WTC11 (cell line): ENCODE data around the gene CPNE2. TPM values are rescaled to one million over a fixed set of nuclear protein-coding genes. Genes with fewer than 3 reads are reported as not detected.
A peak's percentile ranks its signal among the peaks of the same experiment; 100 is the strongest.

Experiments
- ATAC-seq: fragments of 200-7000 bp; cut with Tn5 transposase; 2 replicates; pipeline ENCODE4 v1.10.0; 2021; ENCODE audit warnings: mild to moderate bottlenecking, moderate library complexity
- CTCF ChIA-PET: fragments of 300-600 bp; sonication (Branson Sonifier 250); formaldehyde crosslinking; loops from one replicate; lab custom pipeline; 2021; ENCODE audit warnings: antibody characterized with exemption; lab: Charles Lee
- POLR2A ChIA-PET: fragments of 350-600 bp; sonication (Branson Sonifier 250); formaldehyde crosslinking; loops from one replicate; lab custom pipeline; 2021; ENCODE audit warnings: antibody characterized with exemption; lab: Charles Lee
- DNase-seq: peaks from one replicate; pipeline ENCODE4 v3.0.0; 2021; ENCODE audit warnings: low spot score
- H3K27ac Mint-ChIP-seq: 2 replicates; pipeline ENCODE4 v1.8.0; 2021; ENCODE audit warnings: mixed read lengths
- H3K27me3 Mint-ChIP-seq: 2 replicates; pipeline ENCODE4 v1.8.0; 2021; ENCODE audit warnings: low read depth, mild to moderate bottlenecking, moderate library complexity, mixed read lengths
- H3K36me3 Mint-ChIP-seq: 2 replicates; pipeline ENCODE4 v1.8.0; 2021; ENCODE audit warnings: mixed read lengths
- H3K4me1 Mint-ChIP-seq: 2 replicates; pipeline ENCODE4 v1.8.0; 2022; ENCODE audit warnings: mixed read lengths
- H3K4me3 Mint-ChIP-seq: 2 replicates; pipeline ENCODE4 v1.8.0; 2021; ENCODE audit warnings: mild to moderate bottlenecking, moderate library complexity, mixed read lengths
- H3K9me3 Mint-ChIP-seq: 2 replicates; pipeline ENCODE4 v1.8.0; 2021; ENCODE audit warnings: mixed read lengths
- ATF1 ChIP-seq: sonication (generic); formaldehyde crosslinking; IDR thresholded peaks from 2 replicates; pipeline ENCODE4 v1.8.1; 2023; ENCODE audit warnings: mild to moderate bottlenecking, moderate library complexity, missing genetic modification reagents
- CBFB ChIP-seq: sonication (generic); formaldehyde crosslinking; IDR thresholded peaks from 2 replicates; pipeline ENCODE4 v1.8.1; 2022; ENCODE audit warnings: mild to moderate bottlenecking, low read depth, missing genetic modification reagents
- CDX4 ChIP-seq: fragments of 250-450 bp; sonication (Bioruptor Pico); IDR thresholded peaks from 2 replicates; pipeline ENCODE4 v1.9.0; 2021; ENCODE audit warnings: moderate library complexity, mild to moderate bottlenecking, inconsistent platforms, borderline replicate concordance
- E2F1 ChIP-seq: sonication (generic); formaldehyde crosslinking; IDR thresholded peaks from 2 replicates; pipeline ENCODE4 v1.8.0; 2022; ENCODE audit warnings: mild to moderate bottlenecking, missing genetic modification reagents
- E2F5 ChIP-seq: sonication (generic); formaldehyde crosslinking; IDR thresholded peaks from 2 replicates; pipeline ENCODE4 v1.8.1; 2022; ENCODE audit warnings: mild to moderate bottlenecking, moderate library complexity, missing genetic modification reagents
- ERG ChIP-seq: fragments of 250-450 bp; sonication (Bioruptor Pico); IDR thresholded peaks from 2 replicates; pipeline ENCODE4 v1.8.0; 2021; ENCODE audit warnings: mild to moderate bottlenecking
- ETV6 ChIP-seq: sonication (generic); formaldehyde crosslinking; IDR thresholded peaks from 2 replicates; pipeline ENCODE4 v1.8.1; 2022; ENCODE audit warnings: mild to moderate bottlenecking, missing genetic modification reagents
- HMGA2 ChIP-seq: fragments of 250-450 bp; sonication (Bioruptor Pico); IDR thresholded peaks from 2 replicates; pipeline ENCODE4 v1.4.0; 2021; ENCODE audit warnings: mild to moderate bottlenecking, moderate library complexity
- KAT7 ChIP-seq: sonication (generic); formaldehyde crosslinking; IDR thresholded peaks from 2 replicates; pipeline ENCODE4 v1.8.1; 2023; ENCODE audit warnings: missing genetic modification reagents, mild to moderate bottlenecking, borderline replicate concordance
- MAX ChIP-seq: sonication (generic); formaldehyde crosslinking; IDR thresholded peaks from 2 replicates; pipeline ENCODE4 v1.8.0; 2022; ENCODE audit warnings: mild to moderate bottlenecking, missing genetic modification reagents
- NFE2L1 ChIP-seq: sonication (generic); formaldehyde crosslinking; IDR thresholded peaks from 2 replicates; pipeline ENCODE4 v1.8.1; 2023; ENCODE audit warnings: missing genetic modification reagents
- NFYB ChIP-seq: sonication (generic); formaldehyde crosslinking; conservative IDR thresholded peaks from 2 replicates; pipeline ENCODE4 v1.8.0; 2022; ENCODE audit warnings: low read depth, missing genetic modification reagents
- OVOL2 ChIP-seq: fragments of 250-450 bp; sonication (Bioruptor Pico); IDR thresholded peaks from 2 replicates; pipeline ENCODE4 v1.9.0; 2021; ENCODE audit warnings: mild to moderate bottlenecking, borderline replicate concordance
- PREB ChIP-seq: sonication (generic); formaldehyde crosslinking; IDR thresholded peaks from 2 replicates; pipeline ENCODE4 v1.8.1; 2022; ENCODE audit warnings: mild to moderate bottlenecking, missing genetic modification reagents, moderate library complexity, borderline replicate concordance
- RORB ChIP-seq: fragments of 250-450 bp; sonication (Bioruptor Pico); IDR thresholded peaks from 2 replicates; pipeline ENCODE4 v1.9.0; 2021; ENCODE audit warnings: mild to moderate bottlenecking
- SMAD3 ChIP-seq: sonication (generic); formaldehyde crosslinking; IDR thresholded peaks from 2 replicates; pipeline ENCODE4 v1.8.0; 2022; ENCODE audit warnings: missing genetic modification reagents, mild to moderate bottlenecking, borderline replicate concordance
- TEAD1 ChIP-seq: sonication (generic); formaldehyde crosslinking; IDR thresholded peaks from 2 replicates; pipeline ENCODE4 v1.8.0; 2022; ENCODE audit warnings: mild to moderate bottlenecking, missing genetic modification reagents
- USF2 ChIP-seq: sonication (generic); formaldehyde crosslinking; IDR thresholded peaks from 2 replicates; pipeline ENCODE4 v1.8.1; 2023; ENCODE audit warnings: mild to moderate bottlenecking, missing genetic modification reagents, moderate library complexity
- ZBTB21 ChIP-seq: sonication (generic); formaldehyde crosslinking; IDR thresholded peaks from 2 replicates; pipeline ENCODE4 v1.8.1; 2023; ENCODE audit warnings: mild to moderate bottlenecking, missing genetic modification reagents, borderline replicate concordance
- ZNF263 ChIP-seq: sonication (generic); formaldehyde crosslinking; IDR thresholded peaks from 2 replicates; pipeline ENCODE4 v1.8.1; 2022; ENCODE audit warnings: low read depth, mild to moderate bottlenecking, moderate library complexity, missing genetic modification reagents
- ZNF281 ChIP-seq: sonication (generic); formaldehyde crosslinking; IDR thresholded peaks from 2 replicates; pipeline ENCODE4 v1.8.0; 2023; ENCODE audit warnings: mild to moderate bottlenecking, missing genetic modification reagents
- ZNF423 ChIP-seq: fragments of 250-450 bp; sonication (Bioruptor Pico); IDR thresholded peaks from 2 replicates; pipeline ENCODE4 v2.1.2; 2022; ENCODE audit warnings: mild to moderate bottlenecking, moderate library complexity
- total RNA-seq: library from RNA; stranded (reverse); gene quantifications from 3 replicates; pipeline ENCODE4 v1.2.3, GENCODE V29; 2021

CPNE2 gene
- total RNA-seq, 1 experiment from 2014 or later = 14.0 TPM

GRCh38 chr16:57157533-57157932, 65.2 kb downstream of the CPNE2 start (continued):
- no peak for TF ChIP-seq TEAD1 (CRISPR knock-in tag)
- no peak for TF ChIP-seq OVOL2 (CRISPR knock-in tag)
- no peak for TF ChIP-seq E2F1 (CRISPR knock-in tag)
- TF ChIP-seq ZBTB21 = no peak
- TF ChIP-seq SMAD3 = no peak
- TF ChIP-seq E2F5 (CRISPR knock-in tag) = no peak
- no peak for TF ChIP-seq KAT7 (CRISPR knock-in tag)
- no peak for TF ChIP-seq RORB (CRISPR knock-in tag)
- TF ChIP-seq MAX = no peak
- TF ChIP-seq, all 79 proteins: peak for 0

GRCh38 chr16:57159447-57159846, 67.1 kb downstream of the CPNE2 start:
- peaks cover 22% of the 10 kb centered on the region for H3K4me1 Mint-ChIP-seq
- ATAC-seq = peak; percentile 67
- TF ChIP-seq ETV6 (CRISPR knock-in tag) (peak; percentile 100), ZNF281 (CRISPR knock-in tag) (no peak)
- TF ChIP-seq, all 79 proteins: peak for 1
- peaks cover 82% of the 10 kb centered on the region for H3K36me3 Mint-ChIP-seq
- ChIA-PET CTCF (interaction anchor here (0.9 to 1.6 kb wide), 3 partner anchors 11 to 75 kb away, joined by 3 to 8 read pairs (median 6); partner anchors contain the start of gene CPNE2), POLR2A (no interaction called here)
- no peaks in the 10 kb centered on the region; the same call in 1 of the 2 replicates for H3K27me3 Mint-ChIP-seq
- DNase-seq = no peak
- no peak overlapping the region for H3K4me3 Mint-ChIP-seq
- no peaks in the 10 kb centered on the region for H3K9me3 Mint-ChIP-seq
- H3K27ac Mint-ChIP-seq = peak overlapping the region; percentile 91

- Mint-ChIP-seq H3K4me3 (no peak overlapping the region), H3K27ac (no peak overlapping the region), H3K9me3 (no peaks in the 10 kb centered on the region), H3K36me3 (peaks cover 76% of the 10 kb centered on the region), H3K27me3 (no peaks in the 10 kb centered on the region), H3K4me1 (peaks cover 22% of the 10 kb centered on the region)
- DNase-seq = no peak
- ChIA-PET POLR2A (no interaction called here), CTCF (interaction anchor here (0.7 to 1.1 kb wide), 2 partner anchors 71 to 79 kb away, joined by 3 to 4 read pairs; partner anchors contain the start of gene CPNE2)
- no peak for ATAC-seq
- TF ChIP-seq ZNF263 (CRISPR knock-in tag) (no peak), CDX4 (CRISPR knock-in tag) (no peak), E2F1 (CRISPR knock-in tag) (no peak), NFE2L1 (CRISPR knock-in tag) (no peak), CBFB (CRISPR knock-in tag) (no peak), USF2 (CRISPR knock-in tag) (no peak), ERG (CRISPR knock-in tag) (no peak), HMGA2 (CRISPR knock-in tag) (no peak), PREB (no peak), ATF1 (no peak), ZNF423 (no peak), NFYB (no peak)
Observed at GRCh38 chr16:57163842-57164241, 71.5 kb downstream of the CPNE2 start.
